ENCODE data around the gene GSTM3.

The GSTM3 gene

DNA sequence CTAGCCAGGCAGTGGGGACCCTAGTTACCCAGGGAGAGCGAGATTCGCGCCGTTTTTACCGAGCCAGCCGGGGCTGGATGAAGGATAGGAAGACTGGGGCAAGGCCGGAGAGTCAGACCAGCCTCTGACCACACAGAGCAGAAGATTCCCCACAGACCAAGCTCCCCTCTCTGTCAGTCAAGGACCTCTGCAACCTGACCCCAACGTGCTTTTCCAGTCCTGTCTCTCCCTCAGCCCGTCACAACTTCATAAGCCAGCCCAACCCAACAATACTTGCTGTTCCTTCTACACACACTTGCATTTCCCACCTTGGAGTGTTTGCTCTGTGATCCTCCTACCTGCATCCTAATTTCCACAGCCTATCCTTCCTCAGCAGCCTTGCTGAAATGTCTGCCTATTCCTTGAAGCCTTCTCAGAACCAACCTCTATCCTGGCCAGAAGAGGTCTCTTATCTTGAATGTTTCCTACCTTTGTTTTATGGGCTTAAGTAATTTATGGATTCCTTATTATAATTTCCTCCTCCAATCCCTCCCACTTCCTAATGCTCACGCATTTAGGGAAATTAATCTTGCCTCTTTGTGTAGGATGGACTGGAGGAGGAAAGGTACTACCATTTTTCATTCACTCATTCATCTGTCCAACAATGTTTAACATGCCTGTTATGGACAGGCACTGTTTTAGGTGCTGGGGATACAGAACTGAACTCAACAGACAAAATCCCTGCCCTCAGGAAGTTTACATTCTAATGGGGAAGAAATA lies at the start of gene GSTM3:
TSS of gene GSTM3 (minus strand) at position 424 of the 759 bp plus-strand sequence. CDS start 751 bp downstream, outside the sequence.
- DNase-seq (ENCODE audit: low read depth), result peak; percentile 3

DNA sequence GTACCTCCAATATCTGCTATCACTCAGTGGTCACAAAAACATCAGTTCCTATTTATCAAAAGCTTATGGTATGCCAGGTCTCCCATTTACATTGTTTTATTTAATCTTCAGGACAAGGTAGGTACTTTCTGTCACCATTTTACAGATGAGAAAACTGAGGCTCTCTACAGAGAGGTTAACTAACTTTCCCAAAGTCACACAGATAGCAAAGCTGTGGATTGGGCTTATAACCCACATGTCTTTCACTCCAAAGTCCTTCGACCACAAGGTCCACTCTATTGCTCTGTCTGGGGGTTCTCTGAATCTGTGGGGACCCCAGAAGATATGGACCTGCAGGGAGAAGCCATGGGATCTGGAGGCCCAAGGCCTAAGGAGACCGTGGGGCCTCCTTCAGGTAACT lies 49.5 kb upstream of the GSTM3 start:
- DNase-seq (ENCODE audit: low read depth), result no peak

DNA sequence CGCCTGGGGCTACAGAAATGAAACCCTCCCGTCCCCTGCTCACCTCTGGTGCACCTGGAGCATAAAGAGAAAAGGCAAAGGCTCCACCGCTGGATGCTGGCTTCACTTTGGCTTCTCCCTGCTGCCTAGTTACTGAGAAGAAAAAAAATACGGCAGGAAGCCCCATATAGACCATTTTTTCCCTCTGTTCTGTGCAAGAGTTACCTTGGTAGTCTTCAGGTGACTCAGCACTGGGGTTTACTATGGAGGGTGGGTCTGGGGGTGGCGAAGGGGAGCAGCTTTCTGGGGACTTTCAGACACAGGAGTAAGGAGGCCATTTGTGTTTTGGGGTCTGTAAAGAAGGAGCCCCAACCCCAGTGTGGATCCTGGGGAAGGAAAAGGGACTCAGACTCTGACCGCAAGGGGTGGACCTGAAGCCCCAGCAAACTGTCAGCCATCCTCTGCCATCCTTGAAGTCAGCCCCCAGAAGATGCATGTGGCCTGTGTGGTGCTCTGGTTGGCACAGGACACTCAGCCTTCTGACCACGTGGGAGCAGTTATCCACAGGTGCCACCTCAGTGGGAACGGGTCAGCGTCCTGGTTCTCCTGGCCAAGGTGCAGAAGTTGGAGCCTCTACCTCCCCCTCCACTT lies 48.8 kb upstream of the GSTM3 start:
- no peak for DNase-seq (ENCODE audit: low read depth)

DNA sequence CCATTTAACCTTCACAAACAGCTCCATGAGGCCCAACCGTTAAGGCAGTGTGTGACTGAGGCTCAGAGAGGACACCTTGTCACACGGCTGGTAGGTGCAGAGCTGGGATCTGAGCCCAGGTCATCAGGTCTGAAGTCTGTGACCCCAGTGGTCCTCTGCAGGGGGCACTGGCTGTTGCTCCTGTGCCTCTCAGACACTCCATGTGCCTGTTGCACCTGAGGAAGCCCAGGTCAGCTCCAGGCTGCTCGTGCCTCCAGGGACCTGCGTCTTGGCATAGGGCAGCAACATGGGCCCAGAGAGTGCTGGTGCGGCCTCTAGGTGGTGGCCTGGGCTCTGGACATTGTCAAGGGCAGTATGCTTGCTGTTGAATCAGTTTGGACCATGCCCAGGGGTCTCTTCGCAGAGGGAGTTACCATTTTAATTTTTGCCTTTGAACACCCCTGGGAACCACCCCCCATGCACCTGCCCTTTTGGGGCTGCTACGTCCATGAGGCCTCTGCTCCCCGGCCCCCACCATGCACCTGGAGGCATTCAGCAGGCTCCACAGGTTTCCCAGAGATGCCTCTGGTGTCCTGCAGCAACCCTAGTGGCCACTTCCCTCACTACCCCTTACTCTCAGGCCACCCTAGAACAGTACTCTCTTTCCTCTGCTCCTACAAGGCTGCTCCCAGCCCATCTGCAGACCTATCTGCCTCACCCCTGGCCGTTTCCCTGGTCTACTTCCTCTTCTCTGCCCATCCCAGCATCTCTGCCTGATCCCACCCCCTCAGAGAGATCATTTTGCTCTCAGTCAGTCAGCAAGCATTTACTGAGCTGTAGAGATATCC lies 48.1 kb upstream of the GSTM3 start:
- peak; percentile 56 for DNase-seq (ENCODE audit: low read depth)

DNA sequence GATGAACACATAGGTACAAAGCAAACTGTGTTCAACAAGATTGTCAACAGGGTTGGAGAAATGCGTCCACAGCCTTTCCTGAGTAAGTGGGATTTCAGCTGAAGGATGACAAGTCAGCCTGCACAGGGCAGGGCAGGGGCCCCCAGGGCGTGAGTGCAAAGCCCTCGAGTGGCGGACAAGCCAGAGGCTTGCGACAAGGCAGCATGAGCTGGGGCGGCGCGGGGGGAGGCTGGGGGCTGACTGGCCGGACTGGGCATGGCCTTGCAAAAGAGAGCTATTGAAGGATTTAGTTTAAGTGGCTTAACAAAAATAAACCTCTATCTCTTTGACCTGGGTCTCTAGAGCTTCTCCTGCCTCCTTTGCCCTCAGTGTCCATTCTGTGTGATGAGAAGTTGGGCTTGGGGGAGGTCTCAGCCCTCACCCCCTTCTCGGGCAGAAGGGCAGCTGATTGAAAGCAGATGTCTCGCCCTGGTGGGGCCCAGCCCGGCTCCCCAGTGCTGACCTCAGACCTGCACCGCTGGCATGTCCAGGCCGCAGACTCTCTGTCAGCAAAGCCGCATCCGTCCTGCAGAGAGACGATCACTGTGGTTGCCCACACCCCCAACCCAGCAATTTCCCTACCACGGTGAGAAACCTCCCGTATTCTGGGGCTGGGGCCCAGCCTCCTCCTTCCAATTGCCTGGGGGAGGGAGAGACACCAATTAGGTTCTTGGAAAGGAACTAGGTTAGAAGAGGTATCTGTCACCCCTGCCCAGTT lies 47.2 kb upstream of the GSTM3 start:
- no peak for DNase-seq (ENCODE audit: low read depth)

DNA sequence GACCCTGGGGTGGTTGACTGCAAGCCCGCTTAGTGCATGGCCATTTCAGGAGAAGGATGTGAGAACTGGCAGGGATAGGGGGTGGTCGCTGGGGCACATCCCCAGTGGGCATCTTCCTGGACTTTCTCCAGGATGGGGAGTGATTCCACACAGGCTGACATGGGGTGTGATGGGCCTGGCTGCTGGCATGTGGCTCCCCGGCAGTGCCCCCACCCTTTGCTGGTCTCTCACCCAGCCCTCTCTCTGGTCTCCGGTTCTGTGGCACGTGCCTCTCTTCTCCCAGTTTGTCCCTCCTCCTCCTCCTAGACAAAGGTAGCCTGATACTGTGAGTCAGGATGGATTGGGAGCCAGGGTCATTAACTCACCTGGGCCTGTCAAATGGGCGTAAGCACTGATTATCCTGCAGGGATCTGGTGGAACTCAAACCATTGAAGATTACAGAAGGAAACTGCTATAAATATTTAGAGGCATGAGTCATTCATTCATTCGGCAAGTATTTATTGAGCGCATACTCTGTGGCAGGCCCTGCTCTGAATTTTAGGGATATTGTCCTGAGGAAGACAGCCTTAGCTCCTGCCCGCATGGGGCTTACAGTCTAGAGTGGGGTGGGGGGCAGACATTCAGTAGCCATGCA lies 46.5 kb upstream of the GSTM3 start:
- DNase-seq (ENCODE audit: low read depth), result peak; percentile 58

DNA sequence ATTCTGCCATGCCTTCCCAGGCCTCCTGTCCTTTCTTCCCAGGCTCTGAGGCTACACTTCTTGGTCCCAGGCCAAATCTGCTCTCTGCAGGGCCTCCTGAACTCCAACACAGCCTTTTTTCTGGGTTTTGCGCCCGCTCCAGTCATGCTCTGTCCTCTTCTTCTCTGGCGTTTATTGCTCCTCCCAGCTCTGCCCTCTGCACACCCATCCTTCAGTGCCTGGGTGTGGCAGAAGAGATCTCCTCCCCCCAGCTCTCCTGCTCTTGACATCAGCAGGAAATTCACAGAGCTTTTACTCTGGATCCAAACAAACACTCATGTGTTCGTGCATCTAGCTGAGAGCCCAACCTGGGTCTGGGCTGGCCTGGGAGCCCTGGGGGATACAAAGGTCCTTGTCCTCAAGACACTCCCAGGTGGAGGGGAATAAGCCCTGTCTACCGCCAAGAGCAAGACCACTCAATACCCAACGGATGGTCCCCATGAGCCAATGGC lies 45.7 kb upstream of the GSTM3 start:
- DNase-seq (ENCODE audit: low read depth), result no peak

DNA sequence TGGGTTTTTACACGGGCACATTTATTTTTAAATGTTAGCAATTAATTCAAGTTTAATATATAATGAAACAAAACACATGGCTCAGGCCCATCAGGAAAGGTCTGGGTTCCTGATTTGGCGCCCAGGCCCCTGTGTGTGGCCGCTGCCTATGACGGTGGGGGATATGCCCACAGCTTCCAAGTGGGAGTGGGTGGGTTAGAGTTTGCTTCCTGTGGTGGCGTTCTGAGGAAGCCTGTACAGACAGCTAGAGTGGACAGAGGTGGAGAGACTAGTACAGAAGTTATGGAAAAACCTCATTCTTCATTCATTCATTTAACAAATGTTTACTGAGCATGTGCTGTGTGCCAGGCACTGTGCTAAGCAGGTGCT lies 45.3 kb upstream of the GSTM3 start:
- DNase-seq (ENCODE audit: low read depth), result no peak

DNA sequence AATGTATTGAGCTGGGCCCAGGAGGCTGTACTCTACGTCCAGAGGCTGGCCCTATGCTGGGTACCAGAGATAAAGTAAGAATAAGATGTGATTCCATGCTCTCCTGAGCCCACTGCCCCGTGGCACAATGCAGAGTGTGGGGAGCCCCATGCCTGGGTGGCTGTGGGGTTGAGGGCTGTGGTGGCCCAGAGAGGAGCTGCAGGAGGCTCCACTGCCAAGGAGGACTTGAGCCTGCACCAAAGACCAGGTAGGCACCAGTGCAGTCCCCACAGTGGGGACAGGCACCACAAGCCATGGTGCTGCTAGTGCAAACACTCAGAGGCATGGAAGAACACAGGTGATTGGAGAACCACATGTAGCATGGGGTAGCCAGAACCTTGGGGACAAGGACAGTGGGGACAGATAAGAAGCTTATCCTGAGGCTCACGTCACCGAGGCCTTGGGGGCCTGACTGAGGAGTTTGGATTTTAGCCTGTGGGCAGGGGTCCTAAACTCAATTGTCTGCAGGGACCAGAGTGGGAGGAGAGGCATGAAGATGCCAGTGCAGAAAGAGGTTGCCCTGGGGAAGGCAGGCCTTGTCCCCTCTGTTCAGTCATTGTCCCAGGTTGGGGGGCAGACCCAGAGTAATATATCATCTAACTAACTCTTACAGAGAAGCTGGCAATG lies 44.7 kb upstream of the GSTM3 start:
- DNase-seq (ENCODE audit: low read depth), result no peak

DNA sequence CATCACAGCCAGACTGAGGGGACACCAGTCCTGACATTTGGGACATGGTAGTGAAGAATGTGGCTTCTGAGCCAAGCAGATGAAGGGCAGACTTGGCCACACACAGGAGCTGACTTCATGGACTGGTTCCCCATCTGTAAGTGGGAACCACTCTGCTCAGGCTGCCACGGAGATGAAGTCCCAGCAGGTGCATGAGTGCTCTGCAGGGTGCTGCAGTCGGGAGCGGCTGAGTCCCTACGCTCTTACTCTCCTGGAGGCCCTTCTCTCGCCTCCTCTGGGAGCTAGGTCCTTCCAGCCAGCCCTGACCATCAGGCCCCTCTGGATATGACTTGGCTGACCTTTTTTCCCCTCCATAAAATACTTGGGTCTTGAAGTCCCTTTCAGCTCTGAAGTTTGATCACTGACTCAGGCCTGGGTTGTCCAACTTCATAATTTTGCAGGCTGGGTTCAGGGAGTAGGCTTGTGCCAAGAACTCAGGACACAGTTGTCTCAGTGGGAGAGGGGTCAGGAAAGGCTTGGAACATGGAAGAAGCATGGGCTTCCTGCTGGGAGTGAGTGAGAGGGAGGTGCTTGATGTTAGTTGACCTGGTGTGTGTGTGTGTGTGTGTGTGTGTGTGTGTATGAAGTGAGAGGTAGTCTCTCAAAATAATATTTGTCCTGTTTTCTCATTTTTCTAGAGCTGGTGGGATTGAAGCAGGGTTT lies 43.9 kb upstream of the GSTM3 start:
- DNase-seq (ENCODE audit: low read depth), result no peak

DNA sequence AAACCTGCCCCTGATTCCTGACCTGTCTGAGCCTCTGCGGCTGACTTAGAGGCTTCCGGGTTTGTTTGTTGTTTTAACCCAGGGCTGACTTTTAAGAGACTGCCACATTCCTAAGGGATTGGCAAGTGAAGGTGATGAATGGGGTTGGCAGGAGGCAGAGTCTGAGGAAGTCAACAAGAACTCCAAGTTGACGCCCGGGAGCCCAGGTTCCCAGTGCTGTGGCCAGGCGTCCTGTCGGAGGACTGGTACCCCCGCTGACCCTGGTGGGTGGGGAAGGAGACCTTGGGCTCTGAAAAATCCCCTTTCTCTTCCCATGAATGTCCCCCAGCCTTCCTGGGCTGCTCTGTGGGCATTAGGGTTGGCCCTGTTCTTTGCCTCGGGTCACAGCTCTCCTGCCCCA lies 42.6 kb upstream of the GSTM3 start:
- peak; percentile 90 for DNase-seq (ENCODE audit: low read depth)

DNA sequence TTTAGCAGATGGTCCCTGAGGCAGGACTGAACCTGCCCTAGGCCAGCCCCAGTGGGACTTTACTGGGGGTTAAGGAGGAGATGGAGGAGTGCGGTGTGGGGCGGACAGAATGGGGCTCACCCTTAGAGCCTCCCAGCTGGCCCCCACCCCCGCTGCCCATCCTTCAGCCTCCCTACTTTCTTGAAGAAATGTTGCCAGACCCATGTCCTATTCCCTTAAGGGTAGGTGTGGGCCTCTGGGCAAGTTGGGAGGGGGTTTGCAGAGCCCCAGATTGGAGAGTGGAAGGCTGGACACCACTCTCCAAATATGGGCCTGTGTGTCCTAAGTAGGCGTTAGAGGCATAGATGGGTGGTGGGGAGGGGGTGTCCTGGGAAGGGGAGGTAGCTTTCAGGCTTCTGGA lies 42.1 kb upstream of the GSTM3 start:
- DNase-seq (ENCODE audit: low read depth), result no peak

DNA sequence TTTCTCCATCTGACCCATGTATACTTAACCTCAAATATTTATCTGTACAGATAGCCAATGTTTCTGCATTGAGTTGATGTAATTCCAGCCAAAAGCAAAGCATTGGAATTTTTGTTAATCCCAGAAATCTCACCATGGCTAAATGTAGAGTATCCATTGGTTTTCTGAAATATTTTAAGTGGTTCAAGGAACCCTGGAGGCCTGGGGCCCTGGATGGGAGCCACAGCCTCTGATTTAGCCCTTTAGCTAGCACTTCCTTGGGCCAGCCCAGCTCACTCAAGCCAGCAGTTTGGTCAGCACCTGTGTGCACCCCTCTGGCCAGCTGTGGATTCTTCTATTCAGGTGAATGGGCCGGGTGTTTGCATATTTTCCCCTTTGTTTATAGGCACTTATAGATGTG lies 41.7 kb upstream of the GSTM3 start:
- DNase-seq (ENCODE audit: low read depth), result no peak

DNA sequence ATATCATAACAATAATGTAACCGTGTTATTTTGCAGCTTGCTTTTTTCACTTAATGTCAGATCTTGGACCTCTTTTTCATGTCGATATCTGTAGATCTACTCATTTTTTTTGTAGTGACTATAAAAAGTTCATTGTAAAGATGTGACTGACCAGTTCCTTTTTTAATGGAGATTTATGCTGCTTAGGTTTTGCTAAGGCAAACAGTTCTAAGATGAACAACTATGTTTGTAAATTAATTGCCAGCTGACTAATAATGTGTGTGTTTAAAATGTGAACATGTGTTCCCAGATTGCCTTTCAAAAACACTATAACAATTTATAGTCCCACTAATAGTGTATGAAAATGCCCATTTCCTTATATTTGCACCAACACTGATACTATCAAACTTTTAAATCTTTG lies 41.0 kb upstream of the GSTM3 start:
- no peak for DNase-seq (ENCODE audit: low read depth)

DNA sequence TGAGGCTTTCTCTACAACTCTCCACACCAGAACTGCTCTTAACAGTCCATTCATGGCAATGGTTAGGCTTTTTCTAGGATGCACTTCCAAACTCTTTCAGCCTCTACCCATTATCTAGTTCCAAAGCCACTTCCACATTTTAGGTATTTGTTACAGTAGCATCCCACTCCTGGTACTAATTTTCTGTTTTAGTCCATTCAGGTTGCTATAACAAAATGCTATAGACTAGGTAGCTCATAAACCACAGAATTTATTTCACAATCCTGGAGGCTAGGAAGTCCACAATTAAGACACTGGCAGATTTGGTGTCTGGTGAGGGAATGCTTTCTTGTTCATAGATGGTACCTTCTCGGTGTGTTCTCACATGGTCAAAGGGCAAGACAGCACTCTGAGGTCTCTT lies 40.1 kb upstream of the GSTM3 start:
- no peak for DNase-seq (ENCODE audit: low read depth)

DNA sequence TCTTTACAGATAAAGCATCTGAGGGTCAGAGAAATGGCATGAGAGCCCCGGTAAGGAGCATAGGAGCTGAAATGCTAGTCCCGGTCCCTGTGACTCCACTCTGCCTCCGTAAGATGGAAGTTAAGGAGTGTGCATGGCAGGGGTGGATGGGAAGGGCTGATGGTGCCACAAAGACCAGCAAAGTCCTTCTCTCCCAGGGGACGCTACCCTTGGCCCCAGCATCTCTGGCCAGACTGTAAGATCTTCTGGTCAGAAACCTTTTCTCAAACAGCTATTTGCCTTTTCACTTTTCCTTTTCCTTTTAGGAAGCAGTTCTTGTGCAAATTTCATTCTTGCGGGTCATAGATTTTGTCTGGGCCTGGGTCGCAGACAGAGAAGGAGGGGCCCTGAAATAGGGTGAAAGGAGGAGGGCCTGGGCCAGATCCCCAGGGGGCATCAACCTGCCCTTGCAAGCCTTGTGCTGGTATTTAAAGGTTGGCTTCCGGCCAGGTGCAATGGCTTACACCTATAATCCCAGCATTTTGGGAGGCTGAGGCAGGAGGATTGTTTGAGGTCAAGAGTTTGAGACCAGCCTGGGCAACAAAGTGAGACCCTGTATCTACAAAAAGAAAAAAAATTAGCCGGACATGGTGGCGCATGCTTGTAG lies 37.3 kb upstream of the GSTM3 start:
- no peak for DNase-seq (ENCODE audit: low read depth)

DNA sequence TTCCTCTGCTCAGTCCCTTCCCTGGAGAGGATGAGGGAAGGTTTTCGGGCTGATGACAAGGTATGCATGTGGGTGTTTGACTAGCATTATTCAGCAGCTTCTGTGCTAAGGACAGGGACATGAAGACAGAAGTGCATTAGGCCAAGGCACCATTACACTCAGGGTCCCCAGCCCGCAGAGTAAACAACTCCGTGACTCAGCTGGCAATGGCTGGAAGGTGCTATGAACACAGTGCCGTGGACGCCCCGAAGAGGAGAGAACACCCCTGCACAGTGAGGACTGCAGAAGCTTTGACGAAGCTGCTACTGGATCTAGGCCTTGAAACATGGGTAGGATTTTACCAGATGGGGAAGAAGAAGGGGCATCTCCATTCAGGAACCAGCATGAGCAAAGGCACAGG lies 36.6 kb upstream of the GSTM3 start:
- no peak for DNase-seq (ENCODE audit: low read depth)

DNA sequence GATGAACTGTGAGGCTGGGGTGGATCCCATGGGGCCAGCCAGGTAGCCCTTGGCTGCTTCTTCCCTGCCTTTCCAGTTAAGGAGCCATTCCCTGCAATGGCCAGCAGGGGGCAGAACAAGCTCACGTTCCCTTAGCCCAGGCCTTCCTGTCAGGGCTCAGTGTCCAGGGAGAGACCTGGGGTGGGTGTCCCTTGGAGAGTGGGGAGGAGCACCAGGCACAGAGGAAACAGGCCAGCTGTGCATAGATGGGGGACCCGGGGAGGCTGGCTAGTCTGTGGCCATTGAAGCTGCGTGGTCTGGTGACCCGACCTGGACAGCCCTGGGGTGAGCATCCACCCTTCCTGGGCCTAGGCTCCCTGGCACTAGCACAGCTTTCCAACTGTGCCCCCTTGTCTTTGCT lies 36.1 kb upstream of the GSTM3 start:
- peak; percentile 85 for DNase-seq (ENCODE audit: low read depth)

DNA sequence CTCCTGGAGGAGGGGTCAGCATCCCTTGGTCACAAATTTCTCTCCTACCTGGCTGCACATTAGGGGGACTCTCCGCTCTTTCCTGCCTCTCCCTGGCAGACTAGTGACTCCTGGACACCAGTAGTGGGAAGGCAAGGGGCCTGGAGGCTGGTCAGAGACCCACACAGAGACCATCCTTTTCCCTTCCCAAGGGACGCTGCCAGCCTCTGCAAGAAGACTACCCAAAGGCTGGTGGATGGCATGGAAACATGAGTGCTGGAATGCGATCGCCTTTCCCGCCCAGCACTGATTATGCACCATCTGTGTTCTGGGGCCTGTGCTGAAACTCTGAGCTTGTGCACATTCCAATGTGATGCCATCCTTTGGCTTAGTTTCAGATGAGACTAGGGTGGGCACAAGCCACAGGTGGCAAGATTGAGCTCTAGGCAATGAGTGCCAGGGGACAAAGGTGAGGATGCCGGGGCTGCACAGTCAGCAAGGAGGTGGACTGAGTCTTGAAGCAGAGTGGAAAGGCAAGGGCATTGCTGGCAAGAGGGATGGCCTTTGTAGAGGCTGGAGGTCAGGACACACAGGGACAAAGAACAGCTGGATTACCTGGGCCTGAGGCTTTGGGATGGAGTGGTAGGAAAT lies 35.5 kb upstream of the GSTM3 start:
- DNase-seq (ENCODE audit: low read depth), result no peak

Measured in ELR (cell line).